HepG2 (cell line): ENCODE measurements around the gene KIZ. TPM values are rescaled to one million over a fixed set of nuclear protein-coding genes. Genes with fewer than 3 reads are reported as not detected.
A peak's percentile ranks its signal among the peaks of the same experiment; 100 is the strongest.

Experiments used
- CENPT ChIP-seq: sonication (generic); formaldehyde crosslinking; IDR thresholded peaks from 2 replicates; pipeline ENCODE4 v1.8.0; 2022; ENCODE audit warnings: low read depth, mild to moderate bottlenecking, moderate library complexity, missing genetic modification reagents
- HIC2 ChIP-seq: sonication (generic); formaldehyde crosslinking; IDR thresholded peaks from 2 replicates; pipeline ENCODE4 v1.9.0; 2022; ENCODE audit warnings: low read depth, missing genetic modification reagents
- IKZF4 ChIP-seq: sonication (generic); formaldehyde crosslinking; IDR thresholded peaks from 2 replicates; pipeline ENCODE4 v1.5.1; 2020; ENCODE audit warnings: borderline replicate concordance, mild to moderate bottlenecking, low read depth, missing genetic modification reagents; ENCODE audit errors: not compliant biosample characterization
- KDM6A ChIP-seq: IDR thresholded peaks from 2 replicates; pipeline ENCODE4 v1.6.1; 2016; ENCODE audit warnings: low read depth
- MEF2D ChIP-seq: sonication (generic); formaldehyde crosslinking; IDR thresholded peaks from 2 replicates; pipeline ENCODE4 v1.5.1; 2020; ENCODE audit warnings: mild to moderate bottlenecking, missing genetic modification reagents
- NFKB2 ChIP-seq: sonication (generic); formaldehyde crosslinking; IDR thresholded peaks from 2 replicates; pipeline ENCODE4 v1.4.0; 2020; ENCODE audit warnings: missing genetic modification reagents, borderline replicate concordance
- PAF1 ChIP-seq: IDR thresholded peaks from 2 replicates; pipeline ENCODE4 v1.6.1; 2016; ENCODE audit warnings: missing genetic modification reagents, missing compliant biosample characterization
- SNAPC2 ChIP-seq: sonication (generic); formaldehyde crosslinking; IDR thresholded peaks from 2 replicates; pipeline ENCODE4 v1.8.1; 2022; ENCODE audit warnings: mild to moderate bottlenecking, missing genetic modification reagents
- SP1 ChIP-seq, 2 experiments: fragments of 450-650 bp in 1 of 2; sonication (generic) in 1 of 2; formaldehyde crosslinking in 1 of 2; IDR thresholded peaks; 2 replicates each; pipeline versions ENCODE4 v1.4.0 to v1.6.1; 2016 to 2020; ENCODE audit warnings: missing genetic modification reagents in 1 of 2
- ZBTB38 ChIP-seq: sonication (generic); formaldehyde crosslinking; IDR thresholded peaks from 2 replicates; pipeline ENCODE4 v1.5.1; 2020; ENCODE audit warnings: mild to moderate bottlenecking, missing genetic modification reagents
- ZFY ChIP-seq: sonication (generic); formaldehyde crosslinking; IDR thresholded peaks from 2 replicates; pipeline ENCODE4 v1.4.0; 2020; ENCODE audit warnings: missing genetic modification reagents
- ZNF296 ChIP-seq: sonication (generic); formaldehyde crosslinking; conservative IDR thresholded peaks from 2 replicates; pipeline ENCODE4 v1.5.0; 2020; ENCODE audit warnings: mild to moderate bottlenecking, missing genetic modification reagents
- ZNF451 ChIP-seq: sonication (generic); formaldehyde crosslinking; IDR thresholded peaks from 2 replicates; pipeline ENCODE4 v1.5.0; 2020; ENCODE audit warnings: mild to moderate bottlenecking, missing genetic modification reagents
- ZNF678 ChIP-seq: sonication (generic); formaldehyde crosslinking; IDR thresholded peaks from 2 replicates; pipeline ENCODE4 v1.4.0; 2020; ENCODE audit warnings: mild to moderate bottlenecking, missing genetic modification reagents
- ZNF710 ChIP-seq: sonication (generic); formaldehyde crosslinking; IDR thresholded peaks from 2 replicates; pipeline ENCODE4 v1.5.0; 2020; ENCODE audit warnings: mild to moderate bottlenecking, missing genetic modification reagents, borderline replicate concordance
- ZNF781 ChIP-seq: sonication (generic); formaldehyde crosslinking; IDR thresholded peaks from 2 replicates; pipeline ENCODE4 v1.5.1; 2020; ENCODE audit warnings: borderline replicate concordance, mild to moderate bottlenecking, missing genetic modification reagents; ENCODE audit errors: not compliant biosample characterization
- polyA plus RNA-seq, 8 experiments: library from polyadenylated mRNA; depleted of rRNA in 3 of 8; stranded (reverse) in 7 of 8; unstranded in 1 of 8; fragments of >200 nt; fragmentation: Illumina TruSeq in 4 of 8; extraction: Trizol in 4 of 8; gene quantifications; 2 replicates each; pipeline versions ENCODE4 v1.2.1 to v1.2.3, GENCODE V29; 2011 to 2016; ENCODE audit warnings: low read depth in 4 of 8, missing spikeins in 1 of 8, mixed read lengths in 1 of 8; ENCODE audit not compliant: insufficient read depth in 1 of 8
- total RNA-seq, 5 experiments: library from RNA; depleted of rRNA; stranded (reverse); fragments of >200 nt; fragmentation: Illumina TruSeq; extraction: Trizol; gene quantifications; 2 replicates each; pipeline ENCODE4 v1.2.3, GENCODE V29; 2016; ENCODE audit warnings: low read depth in 1 of 5
- TF ChIP-seq, protein P1 (sequence below): IDR thresholded peaks from 2 replicates; pipeline ENCODE4 v1.6.1; 2012; ENCODE audit warnings: low read length, improper control_type of control experiment
- TF ChIP-seq, protein P2 (sequence below): sonication (generic); formaldehyde crosslinking; IDR thresholded peaks from 2 replicates; pipeline ENCODE4 v1.8.0; 2022; ENCODE audit warnings: mild to moderate bottlenecking, missing genetic modification reagents, moderate library complexity
- TF ChIP-seq, protein P3 (sequence below): sonication (generic); formaldehyde crosslinking; IDR thresholded peaks from 2 replicates; pipeline ENCODE4 v1.4.0; 2020; ENCODE audit warnings: missing genetic modification reagents, low read depth, mild to moderate bottlenecking, borderline replicate concordance

KIZ gene
- total and polyA plus RNA-seq, 2 of the 13 experiments (the other 11 are each of a cell fraction or from before 2014, with no cell fraction given) = 46.3 to 114 TPM

DNA sequence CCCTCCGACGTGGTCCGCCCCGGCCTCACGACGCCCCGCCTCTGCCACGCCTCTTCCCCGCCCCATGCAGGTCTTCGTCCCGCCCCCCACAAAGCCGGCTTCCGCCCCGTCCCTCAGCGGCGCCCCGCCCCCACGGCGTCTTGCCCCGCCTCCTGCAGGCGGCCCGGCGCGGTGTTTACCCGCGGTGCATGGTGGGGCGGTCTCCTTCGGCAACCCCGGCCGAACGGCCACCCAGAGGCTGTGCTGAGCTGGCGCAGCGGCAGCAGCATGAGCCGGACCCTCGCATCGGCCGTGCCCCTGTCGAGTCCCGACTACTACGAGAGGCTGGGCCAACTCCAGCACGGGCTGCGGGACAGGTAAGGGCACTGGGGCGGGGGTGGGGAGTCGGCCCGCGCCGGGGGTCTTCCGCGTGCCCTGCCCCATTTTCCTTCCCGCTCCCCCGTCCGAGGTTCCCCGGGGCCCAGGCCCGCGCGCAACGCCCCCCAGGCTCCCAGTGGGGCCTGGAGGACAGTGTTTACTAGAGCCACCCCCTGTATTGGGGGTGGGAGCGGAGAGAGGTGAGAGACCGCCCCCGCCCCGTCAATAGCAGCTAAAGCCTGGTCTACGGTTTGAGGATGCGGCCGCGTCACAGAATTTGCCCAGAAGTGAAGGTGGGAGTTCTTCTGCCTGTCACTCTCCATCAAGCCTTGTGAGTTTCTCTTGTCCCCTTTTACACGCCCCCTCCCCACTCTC lies at the start of gene KIZ (continued):
- TF ChIP-seq ZNF710 (CRISPR knock-in tag) (peak; percentile 86; the same call in 1 of the 2 replicates), ZNF781 (CRISPR knock-in tag) (peak; percentile 72), PAF1 (CRISPR knock-in tag) (no peak), ZBTB38 (CRISPR knock-in tag) (peak; percentile 89), MEF2D (CRISPR knock-in tag) (peak; percentile 4; the same call in 1 of the 2 replicates), HIC2 (CRISPR knock-in tag) (no peak; the same call in none of the 2 replicates), IKZF4 (CRISPR knock-in tag) (peak; percentile 18), ZNF451 (CRISPR knock-in tag) (peak; percentile 81; the same call in 1 of the 2 replicates), ZNF296 (0 out of 2 replicates have a peak, but pooled peaks have one; percentile 24), ZNF678 (CRISPR knock-in tag) (peak; percentile 84; the same call in 1 of the 2 replicates), KDM6A (no peak), SP1 (IDR thresholded peaks at IDR 0.05) (peak; percentile 86; the same call in 1 of the 2 replicates), SP1 (CRISPR knock-in tag; IDR thresholded peaks at IDR 0.05) (peak; percentile 99), SNAPC2 (CRISPR knock-in tag) (0 out of 2 replicates have a peak, but pooled peaks have one; percentile 48), ZFY (CRISPR knock-in tag) (peak; percentile 97), CENPT (no peak), NFKB2 (peak; percentile 90; the same call in 1 of the 2 replicates)
- TF ChIP-seq, protein P1, sequence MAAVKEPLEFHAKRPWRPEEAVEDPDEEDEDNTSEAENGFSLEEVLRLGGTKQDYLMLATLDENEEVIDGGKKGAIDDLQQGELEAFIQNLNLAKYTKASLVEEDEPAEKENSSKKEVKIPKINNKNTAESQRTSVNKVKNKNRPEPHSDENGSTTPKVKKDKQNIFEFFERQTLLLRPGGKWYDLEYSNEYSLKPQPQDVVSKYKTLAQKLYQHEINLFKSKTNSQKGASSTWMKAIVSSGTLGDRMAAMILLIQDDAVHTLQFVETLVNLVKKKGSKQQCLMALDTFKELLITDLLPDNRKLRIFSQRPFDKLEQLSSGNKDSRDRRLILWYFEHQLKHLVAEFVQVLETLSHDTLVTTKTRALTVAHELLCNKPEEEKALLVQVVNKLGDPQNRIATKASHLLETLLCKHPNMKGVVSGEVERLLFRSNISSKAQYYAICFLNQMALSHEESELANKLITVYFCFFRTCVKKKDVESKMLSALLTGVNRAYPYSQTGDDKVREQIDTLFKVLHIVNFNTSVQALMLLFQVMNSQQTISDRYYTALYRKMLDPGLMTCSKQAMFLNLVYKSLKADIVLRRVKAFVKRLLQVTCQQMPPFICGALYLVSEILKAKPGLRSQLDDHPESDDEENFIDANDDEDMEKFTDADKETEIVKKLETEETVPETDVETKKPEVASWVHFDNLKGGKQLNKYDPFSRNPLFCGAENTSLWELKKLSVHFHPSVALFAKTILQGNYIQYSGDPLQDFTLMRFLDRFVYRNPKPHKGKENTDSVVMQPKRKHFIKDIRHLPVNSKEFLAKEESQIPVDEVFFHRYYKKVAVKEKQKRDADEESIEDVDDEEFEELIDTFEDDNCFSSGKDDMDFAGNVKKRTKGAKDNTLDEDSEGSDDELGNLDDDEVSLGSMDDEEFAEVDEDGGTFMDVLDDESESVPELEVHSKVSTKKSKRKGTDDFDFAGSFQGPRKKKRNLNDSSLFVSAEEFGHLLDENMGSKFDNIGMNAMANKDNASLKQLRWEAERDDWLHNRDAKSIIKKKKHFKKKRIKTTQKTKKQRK = no peak
- TF ChIP-seq, protein P2, sequence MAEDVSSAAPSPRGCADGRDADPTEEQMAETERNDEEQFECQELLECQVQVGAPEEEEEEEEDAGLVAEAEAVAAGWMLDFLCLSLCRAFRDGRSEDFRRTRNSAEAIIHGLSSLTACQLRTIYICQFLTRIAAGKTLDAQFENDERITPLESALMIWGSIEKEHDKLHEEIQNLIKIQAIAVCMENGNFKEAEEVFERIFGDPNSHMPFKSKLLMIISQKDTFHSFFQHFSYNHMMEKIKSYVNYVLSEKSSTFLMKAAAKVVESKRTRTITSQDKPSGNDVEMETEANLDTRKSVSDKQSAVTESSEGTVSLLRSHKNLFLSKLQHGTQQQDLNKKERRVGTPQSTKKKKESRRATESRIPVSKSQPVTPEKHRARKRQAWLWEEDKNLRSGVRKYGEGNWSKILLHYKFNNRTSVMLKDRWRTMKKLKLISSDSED (CRISPR knock-in tag) = 0 out of 2 replicates have a peak, but pooled peaks have one; percentile 66
- TF ChIP-seq, protein P3, sequence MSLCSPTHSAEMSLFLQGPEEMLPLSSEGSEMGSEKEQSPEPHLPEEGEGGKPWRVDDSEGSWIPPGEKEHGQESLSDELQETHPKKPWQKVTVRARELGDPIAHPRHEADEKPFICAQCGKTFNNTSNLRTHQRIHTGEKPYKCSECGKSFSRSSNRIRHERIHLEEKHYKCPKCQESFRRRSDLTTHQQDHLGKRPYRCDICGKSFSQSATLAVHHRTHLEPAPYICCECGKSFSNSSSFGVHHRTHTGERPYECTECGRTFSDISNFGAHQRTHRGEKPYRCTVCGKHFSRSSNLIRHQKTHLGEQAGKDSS (CRISPR knock-in tag) = peak; percentile 36; the same call in 1 of the 2 replicates
